GM21390 (cell line): ENCODE measurements around the gene GPX6.
"Not testable (repeated sequence)": the region's sequence is repeated elsewhere in the genome, so short reads cannot be mapped to it uniquely, and the experiment has no call there.

Experiments used
- ATAC-seq: cut with Tn5 transposase; IDR thresholded peaks from one replicate; pipeline ENCODE4 v1.9.1; 2021; ENCODE audit not compliant: unreplicated experiment

GPX6 gene, protein sequence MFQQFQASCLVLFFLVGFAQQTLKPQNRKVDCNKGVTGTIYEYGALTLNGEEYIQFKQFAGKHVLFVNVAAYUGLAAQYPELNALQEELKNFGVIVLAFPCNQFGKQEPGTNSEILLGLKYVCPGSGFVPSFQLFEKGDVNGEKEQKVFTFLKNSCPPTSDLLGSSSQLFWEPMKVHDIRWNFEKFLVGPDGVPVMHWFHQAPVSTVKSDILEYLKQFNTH

DNA sequence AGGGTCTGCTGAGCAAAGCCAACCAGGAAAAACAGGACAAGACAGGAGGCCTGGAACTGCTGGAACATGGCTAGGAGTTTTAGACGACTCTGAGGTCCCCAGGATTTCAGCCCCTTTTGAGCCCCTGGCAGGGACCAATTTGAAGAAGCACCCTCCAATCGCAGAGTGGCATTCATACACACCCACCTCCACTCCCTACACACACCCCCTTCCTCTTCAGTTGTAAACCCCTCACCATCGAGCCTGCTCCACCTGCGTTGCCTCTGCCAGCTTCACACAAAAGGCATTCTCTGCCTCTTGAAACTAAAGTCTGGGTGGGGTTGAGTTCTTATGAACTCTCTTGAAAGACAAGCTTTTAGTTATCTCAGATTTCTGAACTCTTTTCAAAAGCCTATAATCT, at the start of gene GPX6:
Gene GPX6, minus strand, starts transcription at position 118 of the 400 bp plus-strand sequence. Its CDS starts 50 bp downstream, at position 68.
- no peak for ATAC-seq

DNA sequence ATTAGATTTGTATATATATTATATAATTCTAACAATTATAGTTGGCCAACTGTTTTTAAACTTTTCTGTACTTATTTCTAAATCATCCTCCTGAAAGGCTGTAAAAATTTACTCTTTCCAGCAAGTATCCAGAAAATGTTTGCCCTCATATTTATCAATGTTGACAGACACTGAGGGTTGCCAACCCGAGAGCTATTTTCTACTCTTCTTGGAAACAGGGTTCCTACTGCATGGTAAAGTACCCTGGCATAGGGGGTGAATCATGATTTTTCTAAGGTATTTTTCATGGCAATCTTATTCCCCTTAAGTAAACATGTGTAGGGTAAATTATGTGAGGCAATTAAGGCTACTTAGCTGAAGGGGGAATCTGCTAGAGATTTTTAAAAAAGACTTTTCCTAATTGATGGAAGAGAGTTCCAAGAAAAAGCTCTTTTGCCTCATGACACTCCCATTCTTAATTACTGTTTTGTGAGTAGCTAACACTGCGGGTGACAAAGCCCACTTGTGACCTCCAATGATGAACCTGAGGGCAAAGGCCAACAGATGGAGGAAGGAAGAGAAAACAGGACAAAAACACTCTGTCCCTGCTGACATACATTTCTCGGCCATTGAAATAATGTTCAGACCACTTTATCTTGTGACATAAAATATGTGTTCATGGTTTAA, 48.0 kb upstream of the GPX6 start:
- no peak for ATAC-seq

DNA sequence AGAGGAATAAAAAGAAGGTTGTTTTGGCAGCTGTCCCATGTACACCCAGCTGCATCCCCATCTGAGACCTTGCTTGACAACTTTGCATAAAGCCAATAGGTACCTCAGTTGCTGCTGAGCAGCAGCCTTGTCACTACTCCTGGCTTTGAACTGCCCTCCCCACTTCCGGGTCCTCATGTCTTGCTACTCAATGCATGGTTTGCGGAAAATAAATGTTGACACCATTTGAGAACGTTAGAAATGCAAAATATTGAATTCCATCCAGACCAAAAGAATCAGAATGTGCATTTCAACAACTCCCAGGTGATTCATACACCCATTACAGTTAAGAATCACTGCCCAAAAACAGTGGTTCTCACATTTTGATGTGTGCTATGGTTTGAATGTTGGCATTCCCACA, 43.0 kb upstream of the GPX6 start:
- no peak for ATAC-seq

DNA sequence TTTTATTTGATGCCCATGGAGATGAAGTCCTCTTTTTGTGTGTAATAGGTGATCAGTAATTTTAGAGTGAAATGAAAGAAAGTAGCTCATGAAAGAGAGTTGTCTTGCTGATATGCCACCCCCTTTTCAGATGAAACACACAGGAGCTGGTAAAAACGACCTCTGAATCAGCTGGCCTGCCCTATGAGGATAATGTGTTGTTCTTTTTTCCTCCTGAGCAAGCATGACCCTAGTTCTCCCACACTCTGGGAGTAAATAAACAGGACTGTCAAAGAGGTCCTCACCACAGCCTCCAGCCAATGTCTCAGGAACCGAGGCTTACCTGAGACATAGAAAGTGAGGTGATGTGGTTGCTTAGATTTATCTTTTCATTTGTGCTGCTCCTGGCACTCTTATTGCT, 39.5 kb upstream of the GPX6 start:
- no peak for ATAC-seq

DNA sequence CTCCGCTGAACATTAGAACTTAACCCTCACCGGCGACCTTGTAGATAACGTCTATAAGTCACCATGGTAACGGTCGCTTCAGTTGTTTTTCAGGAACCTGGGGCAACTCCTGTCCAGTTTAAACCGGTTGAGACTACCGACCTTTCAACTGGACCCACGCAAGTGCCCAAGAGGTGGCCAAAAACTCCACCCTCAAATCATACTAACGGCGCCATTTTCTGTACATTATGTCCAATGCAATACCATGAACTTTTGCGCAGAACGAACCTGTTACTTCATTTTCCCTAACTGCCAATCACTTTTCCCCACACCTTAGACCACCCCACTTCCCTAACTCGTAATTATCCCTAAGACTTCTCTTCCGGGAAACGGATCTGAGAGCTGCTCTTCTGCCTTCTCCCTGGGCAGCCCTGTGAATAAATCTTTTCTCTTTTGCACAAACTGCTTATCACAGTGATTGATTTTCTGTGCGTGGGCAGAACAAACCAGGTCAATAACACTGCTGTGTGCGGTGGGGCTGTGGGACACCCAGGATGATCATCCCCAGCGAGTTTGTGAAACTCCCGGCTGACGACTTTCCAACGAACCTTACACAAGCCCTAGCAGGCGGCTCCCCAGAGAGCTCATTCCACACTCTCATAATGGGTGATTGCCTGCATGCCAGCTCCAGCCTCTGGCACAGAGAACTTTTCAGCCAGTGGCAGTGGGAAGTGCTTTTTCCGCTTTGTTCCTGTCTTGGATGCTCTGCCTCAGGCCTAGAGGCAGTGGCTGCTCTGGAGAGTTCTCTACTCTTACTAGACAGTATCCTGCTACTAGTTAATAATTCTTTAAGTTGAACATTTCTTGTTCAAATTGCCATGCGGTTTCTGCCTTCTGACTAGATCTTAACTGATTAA, 38.6 kb upstream of the GPX6 start:
- no peak for ATAC-seq

DNA sequence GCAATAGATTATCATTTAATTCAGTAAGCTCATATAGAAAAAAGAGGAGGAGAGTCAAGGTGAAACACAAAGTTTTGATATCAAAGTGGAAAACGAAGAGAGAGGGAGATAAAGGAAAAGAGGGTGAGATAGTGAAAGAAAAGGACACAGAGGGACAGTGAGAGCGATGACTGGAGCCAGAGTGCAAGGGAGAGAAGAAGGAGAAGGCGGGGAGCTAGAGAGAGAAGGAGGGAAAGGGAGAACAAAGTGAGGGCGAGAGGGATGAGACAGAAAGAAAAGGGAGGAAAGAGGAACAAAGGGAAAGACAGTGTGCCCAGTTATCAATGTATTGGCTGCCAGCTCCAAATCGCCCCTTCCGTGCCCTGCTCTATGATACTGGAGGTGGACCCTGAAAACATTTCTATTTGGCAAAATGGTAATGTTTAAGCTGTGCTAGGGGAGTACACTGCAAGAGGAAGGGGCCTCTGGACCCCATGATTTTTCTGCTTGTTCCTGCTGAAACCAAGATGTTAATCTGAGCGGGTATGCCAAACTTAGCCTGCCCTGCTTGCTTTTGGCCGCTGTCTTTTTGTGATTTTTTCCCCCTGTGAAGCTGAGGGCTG, 37.9 kb upstream of the GPX6 start:
- ATAC-seq: no peak

DNA sequence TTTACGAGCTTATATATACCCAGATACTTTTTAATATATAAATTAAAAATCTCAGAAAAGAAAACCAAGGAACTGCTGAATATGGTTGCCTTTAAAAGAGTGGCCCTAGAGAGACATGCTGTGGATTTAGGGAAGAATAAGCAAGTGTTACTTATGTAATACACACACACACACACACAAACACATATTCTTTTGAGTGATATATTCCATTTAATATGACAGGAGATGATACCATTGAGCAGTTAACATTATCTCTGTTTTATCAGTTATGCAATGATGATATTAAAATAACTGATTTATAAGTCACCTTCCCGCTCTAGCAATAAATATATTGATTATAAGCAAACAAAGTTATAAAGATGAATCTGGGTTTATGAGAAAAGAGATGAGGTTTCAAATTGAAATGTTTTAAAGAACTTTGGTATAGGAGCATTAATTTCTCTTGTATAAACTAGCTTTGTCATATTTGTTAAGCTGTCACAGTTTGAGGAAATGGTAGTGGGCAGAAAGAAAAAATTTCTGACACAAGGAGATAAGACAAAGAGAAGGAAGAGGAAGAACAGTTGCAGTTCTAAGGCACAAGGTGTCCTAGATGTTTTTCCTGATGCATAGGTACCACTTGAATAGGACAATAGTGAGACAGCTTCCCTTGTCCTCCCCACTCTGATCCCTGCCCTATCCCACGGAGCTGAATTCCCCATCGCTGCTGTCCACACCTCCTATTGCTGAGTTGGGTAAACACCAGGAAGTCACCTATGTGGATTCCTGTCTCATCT, 36.5 kb upstream of the GPX6 start:
- no peak for ATAC-seq

DNA sequence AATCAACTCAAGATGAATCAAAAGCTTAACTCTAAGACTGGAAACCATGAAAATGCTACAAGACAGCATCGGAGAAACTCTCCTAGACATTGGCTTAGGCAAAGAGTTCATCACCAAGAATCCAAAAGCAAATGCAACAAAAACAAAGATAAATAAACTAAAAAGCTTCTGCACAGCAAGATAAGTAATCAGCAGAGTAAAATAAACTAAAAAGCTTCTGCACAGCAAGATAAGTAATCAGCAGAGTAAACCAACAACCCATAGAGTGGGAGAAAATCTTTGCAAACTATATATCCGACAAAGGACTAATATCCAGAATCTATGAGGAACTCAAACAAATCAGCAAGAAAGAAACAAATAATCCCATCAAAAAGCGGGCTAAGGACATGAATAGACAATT, 31.4 kb upstream of the GPX6 start:
- ATAC-seq: not testable (repeated sequence)

DNA sequence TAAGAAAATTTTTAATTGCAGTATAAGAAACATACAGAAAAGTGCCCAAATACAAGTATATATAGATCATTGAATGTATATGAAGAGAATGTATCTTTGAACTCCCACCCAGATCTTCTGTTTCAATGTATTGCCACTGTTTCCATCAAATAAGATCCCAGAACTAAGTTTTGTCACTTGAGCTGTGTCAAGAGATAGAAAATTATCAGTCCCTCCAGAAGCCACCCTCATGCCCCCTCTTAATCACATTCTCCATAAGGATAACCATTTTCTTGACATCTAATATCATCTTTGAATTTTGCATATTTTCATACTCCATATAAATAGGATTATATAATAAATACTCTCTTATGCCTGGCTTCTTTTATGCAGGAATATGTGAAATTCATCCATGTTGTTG, 30.4 kb upstream of the GPX6 start:
- no peak for ATAC-seq

DNA sequence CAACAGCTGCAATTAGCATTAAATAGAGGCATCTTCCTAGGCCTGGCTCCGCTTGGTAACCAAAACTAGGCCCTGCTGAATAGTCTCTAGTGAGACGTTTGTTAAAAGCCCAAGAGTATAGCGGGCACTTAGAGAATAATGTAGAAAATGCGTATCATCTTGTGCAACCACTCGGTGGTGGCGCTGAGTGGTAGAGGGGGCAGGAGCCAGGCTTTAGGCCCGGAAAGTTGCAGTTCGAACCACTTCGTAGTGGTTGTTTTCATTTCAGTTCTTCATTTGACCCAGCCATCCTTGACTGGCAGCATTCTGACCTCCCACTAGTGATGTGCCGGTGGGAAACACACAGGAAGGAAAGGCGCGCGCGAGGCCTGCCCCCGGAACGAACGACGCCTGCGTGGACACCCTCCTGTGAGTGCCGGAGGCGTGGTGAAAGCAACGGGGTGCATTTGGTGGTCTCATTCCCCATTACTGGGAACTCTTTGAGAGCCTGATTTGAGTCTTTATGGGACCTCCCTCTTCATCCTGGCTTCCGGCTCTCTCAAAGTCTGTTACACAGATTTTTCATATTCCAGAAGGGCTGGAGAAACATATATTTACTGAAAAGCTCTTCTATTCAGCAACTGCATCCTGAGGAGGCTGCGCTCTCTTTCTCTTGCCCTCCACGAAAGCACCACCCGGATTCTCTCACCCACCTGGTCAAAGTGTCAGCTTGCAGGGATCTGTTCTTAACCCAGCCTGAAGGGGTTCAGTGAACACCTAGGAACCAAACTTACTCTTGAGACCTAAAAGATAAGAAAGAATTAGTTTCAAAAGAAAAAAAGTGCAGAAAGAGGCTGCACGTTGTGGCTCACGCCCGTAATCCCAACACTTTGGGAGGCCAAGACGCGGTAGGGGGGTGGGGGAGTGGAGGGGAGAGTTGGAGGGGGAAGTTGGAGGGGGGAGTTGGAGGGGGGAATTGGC, 28.3 kb upstream of the GPX6 start:
- ATAC-seq: no peak

DNA sequence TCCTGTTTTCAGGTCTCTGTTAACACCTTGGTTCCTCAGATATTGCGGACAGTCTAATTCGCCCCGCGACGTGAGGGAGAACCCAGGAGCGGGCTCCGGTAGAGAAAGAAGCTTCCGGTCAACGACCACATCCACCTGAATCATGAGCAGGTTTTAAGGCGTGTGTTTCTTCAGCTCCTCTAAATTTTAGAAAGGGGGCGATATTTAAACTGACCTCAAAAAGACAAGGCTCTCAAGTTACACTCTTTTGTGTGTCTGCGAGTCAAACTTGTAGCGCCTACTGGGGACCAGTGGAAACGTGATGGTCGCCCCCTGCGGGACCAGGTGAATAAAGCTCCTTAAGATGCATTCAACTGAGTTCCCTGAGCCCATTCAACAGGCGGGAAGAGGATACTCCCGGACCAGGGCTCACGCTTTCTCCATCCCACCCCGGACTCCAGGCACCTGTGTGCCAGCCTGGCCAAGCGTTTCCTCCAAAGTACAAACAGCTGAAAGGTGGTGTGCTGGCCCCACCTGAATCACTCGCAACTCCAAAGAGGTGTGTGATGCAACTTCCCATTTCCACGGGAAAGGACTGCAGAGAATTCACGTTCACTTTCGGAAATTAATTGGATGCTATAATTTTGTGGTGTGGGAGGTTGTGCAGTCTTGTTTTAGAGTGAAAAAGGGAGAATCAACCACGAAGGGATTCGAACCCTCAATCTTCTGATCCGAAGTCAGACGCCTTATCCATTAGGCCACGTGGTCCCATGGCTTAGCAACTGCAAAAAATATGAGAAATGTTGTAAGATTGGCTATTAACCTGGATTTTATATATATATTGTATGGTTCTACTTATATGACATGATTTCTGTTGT, 27.1 kb upstream of the GPX6 start:
- ATAC-seq: peak; percentile 52

DNA sequence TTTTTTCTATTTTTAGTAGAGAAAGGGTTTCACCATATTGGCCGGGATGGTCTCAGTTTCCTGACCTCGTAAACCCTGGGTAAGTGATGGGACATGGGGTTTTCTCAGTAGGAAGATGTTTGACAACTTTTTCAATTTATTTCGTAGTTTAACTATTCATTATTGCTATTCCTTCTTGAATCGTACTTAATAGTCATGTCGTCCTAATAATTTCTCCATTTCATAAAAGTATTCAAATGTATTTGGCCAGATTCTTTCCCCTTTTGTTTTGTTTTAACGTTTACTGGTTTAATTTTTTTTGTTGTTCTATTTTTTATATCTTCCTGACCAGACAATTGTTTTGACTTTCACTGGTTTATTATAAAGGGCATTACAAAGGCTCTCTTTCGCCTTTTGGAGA, 26.4 kb upstream of the GPX6 start:
- ATAC-seq: no peak

DNA sequence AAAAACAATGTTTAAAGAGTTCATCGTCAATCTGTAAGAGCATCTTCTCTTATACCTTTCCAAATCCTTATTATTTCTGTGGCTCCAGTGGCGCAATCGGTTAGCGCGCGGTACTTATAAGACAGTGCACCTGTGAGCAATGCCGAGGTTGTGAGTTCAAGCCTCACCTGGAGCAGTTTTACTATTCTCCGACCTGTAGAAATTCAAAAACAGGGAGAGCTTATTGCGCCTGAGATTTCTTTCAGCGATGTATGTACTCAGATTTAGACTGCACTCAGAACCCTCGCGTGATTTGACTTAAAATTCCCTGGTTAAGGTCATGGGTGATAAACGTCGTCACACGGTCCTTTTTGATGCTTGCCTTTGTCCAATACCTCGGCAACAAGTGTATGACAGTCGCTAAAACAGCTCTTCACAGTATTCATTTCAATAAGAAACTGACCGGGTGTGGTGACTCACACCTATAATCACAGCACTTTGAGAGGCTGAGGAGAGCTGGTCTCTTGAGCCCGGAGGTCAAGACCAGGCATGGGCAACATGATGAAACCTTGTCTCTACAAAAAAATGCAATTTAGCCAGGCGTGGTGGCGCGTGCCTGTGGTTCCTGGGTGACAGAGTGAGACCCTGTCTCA, 22.0 kb upstream of the GPX6 start:
- no peak for ATAC-seq

DNA sequence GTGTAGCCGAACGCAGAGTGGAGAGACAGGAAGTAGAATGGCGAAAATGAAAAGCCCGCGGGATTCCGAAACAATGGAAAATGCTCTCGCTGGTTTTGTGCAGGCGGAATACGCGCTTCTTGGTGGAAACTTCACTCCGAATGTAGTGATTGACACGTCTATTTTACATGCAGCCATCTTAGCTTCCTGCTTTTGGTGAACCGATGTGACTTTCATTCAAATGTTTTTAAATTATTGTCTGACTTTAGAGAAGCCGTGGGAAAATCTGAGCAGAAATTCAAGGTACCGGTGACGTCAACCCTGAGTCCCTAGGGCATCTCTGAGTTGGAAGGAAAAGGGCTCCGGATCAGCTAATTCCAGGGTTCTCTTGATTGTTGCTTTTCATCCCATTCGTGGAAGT, 21.5 kb upstream of the GPX6 start:
- no peak for ATAC-seq

DNA sequence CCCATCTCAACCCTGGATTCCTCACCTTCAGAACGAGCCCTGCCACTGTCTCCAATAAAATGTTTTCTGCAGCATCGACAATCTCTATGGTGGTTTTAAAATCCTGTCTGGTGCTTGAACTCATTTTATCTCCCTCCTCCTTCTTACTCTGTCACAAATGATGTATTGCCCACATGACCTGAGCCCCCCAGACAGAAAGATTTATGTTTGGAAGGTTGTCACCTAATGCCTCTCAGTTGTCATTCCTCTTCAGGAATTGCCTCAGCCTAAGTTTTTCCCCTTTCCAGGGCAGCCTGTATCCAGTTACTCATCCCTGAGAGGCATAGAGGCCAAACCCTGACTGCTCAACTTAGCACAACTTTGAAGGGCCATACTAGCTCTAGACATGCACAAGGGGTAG, 19.3 kb upstream of the GPX6 start:
- ATAC-seq: no peak

DNA sequence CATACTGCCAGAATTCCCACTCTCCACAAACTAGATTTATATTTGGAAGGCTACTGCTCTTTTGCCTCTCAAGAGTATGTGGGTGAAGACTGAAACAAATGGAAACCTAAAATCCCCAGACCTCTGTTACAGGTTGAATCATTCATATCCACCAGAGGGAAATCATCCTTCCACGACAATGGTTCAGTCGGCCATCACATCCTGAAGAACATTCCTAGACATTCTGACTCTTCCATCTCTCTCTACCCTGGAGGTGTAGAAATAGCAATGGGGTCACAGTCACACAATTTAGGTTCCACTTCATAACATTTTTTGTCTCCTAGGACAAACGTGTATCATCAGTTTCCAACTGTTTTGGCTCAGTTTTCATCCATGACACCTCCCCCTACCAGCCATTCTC, 18.7 kb upstream of the GPX6 start:
- no peak for ATAC-seq

DNA sequence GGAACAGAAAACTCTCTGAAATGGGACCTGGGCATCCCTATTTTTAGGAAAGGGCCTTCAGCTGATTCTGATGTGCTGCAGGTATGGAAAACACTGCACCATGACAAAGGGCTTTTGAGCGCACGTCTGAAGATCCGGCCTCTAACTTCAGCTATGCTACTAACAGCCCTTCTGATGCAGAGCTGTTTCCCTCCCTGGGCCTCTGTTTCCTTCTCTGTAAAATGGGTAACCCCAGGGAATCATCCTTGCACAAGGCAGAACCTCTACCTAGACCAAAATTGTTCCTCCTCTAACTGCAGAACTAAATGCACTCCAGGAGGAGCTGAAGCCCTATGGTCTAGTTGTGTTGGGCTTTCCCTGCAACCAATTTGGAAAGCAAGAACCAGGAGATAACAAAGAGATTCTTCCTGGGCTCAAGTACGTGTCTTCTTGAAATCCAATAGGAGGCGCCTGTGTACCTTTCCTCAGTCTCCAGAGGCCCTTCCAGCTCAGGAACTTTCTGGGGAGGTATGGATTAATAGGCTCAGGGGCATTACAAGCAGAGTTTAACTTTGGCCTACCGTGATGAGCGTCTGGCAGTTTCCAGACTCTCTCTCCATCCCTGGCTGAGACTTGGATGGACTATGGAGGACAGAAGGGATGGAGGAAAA, 16.0 kb upstream of the GPX6 start:
- ATAC-seq: no peak

DNA sequence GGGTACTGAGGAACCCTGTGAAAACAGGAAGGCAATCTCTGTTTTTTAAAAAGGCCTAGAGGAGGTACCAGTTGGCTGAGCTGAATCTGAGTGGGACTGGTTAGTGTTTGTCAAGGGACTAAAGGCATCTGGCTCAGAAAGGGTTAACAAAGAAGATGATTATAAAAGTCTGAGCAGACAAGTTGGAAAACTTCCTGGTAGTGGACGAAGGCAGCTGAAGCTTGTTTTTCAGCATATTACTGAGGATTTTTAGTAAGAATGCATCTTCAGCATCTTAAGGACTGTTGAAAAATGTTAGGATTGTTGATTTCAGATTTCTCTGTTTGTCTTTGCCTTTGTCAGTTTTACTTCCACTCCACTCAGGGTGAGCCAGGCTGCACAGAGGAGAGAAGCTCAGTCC, 15.2 kb upstream of the GPX6 start:
- no peak for ATAC-seq
